Panc1 (cell line): ENCODE results near the gene TDRD7. TPM values are rescaled to one million over a fixed set of nuclear protein-coding genes. Genes with fewer than 3 reads are reported as not detected.

Experiments used
- ATAC-seq: fragments of 200-7000 bp; cut with Tn5 transposase; 2 replicates; pipeline ENCODE4 v1.9.1; 2020; ENCODE audit warnings: mild to moderate bottlenecking, moderate library complexity
- BruUV-seq: library from RNA; stranded (reverse); fragments of 400-500 nt; replicated peaks from 2 replicates; lab custom pipeline; 2021; lab: Mats Ljungman, UMichigan
- CTCF ChIA-PET: fragments of 300-600 bp; sonication (Branson Sonifier 250); formaldehyde crosslinking; loops from one replicate; lab custom pipeline; 2022; ENCODE audit warnings: antibody characterized with exemption; lab: Charles Lee
- POLR2A ChIA-PET: fragments of 300-600 bp; sonication (Branson Sonifier 250); formaldehyde crosslinking; loops from one replicate; lab custom pipeline; 2022; ENCODE audit warnings: antibody characterized with exemption; lab: Charles Lee
- DNase-seq: peaks from one replicate; pipeline ENCODE4 v3.0.0-alpha.2; 2010; ENCODE audit warnings: low read depth, low spot score
- H3K27ac ChIP-seq: 2 replicates; pipeline ENCODE4 v1.5.1; 2011; ENCODE audit warnings: mild to moderate bottlenecking, low read length, inconsistent platforms
- H3K27me3 ChIP-seq: fragments of 200-500 bp; sonication (Bioruptor generic); 2 replicates; pipeline ENCODE4 v1.6.0; 2014; ENCODE audit warnings: low read length, inconsistent platforms; ENCODE audit not compliant: control insufficient read depth, insufficient read depth
- H3K36me3 ChIP-seq: fragments of 200-500 bp; sonication (Bioruptor generic); 2 replicates; pipeline ENCODE4 v1.5.1; 2014; ENCODE audit warnings: inconsistent platforms, mild to moderate bottlenecking, low read length, moderate library complexity; ENCODE audit not compliant: control insufficient read depth, insufficient read depth
- H3K4me1 ChIP-seq: 2 replicates; pipeline ENCODE4 v1.5.1; 2011; ENCODE audit warnings: inconsistent platforms, mild to moderate bottlenecking, low read length, moderate library complexity; ENCODE audit not compliant: control insufficient read depth, insufficient read depth
- H3K4me3 ChIP-seq, 2 experiments: 2 replicates each; pipeline ENCODE4 v1.5.1; 2011 to 2012; ENCODE audit warnings: low read depth in 2 of 2, low read length in 2 of 2, mild to moderate bottlenecking in 2 of 2, inconsistent platforms in 1 of 2, moderate library complexity in 1 of 2
- H3K9me3 ChIP-seq: fragments of 200-500 bp; sonication (Bioruptor generic); 2 replicates; pipeline ENCODE4 v1.5.1; 2014; ENCODE audit warnings: low read depth, mild to moderate bottlenecking, inconsistent platforms, low read length, moderate library complexity; ENCODE audit not compliant: control insufficient read depth, insufficient read depth
- POLR2AphosphoS5 ChIP-seq: IDR thresholded peaks from 2 replicates; pipeline ENCODE4 v1.6.1; 2012; ENCODE audit warnings: mild to moderate bottlenecking, low read depth, low read length, moderate library complexity
- REST ChIP-seq, 2 experiments: IDR thresholded peaks; 2 replicates each; pipeline ENCODE4 v1.6.1; 2011 to 2012; ENCODE audit warnings: low read depth in 2 of 2, control low read depth in 1 of 2, low read length in 1 of 2, mild to moderate bottlenecking in 1 of 2, moderate library complexity in 1 of 2; ENCODE audit not compliant: insufficient read depth in 1 of 2
- SIN3A ChIP-seq: IDR thresholded peaks from 2 replicates; pipeline ENCODE4 v1.6.1; 2012; ENCODE audit warnings: low read depth, mild to moderate bottlenecking, low read length, moderate library complexity, borderline replicate concordance; ENCODE audit not compliant: insufficient read depth
- TCF7L2 ChIP-seq: IDR thresholded peaks from 2 replicates; pipeline ENCODE4 v1.6.1; 2011; ENCODE audit warnings: mild to moderate bottlenecking, low read depth, low read length, inconsistent platforms
- in situ Hi-C: cut with HindIII; loops from 2 replicates; pipeline ENCODE4 v1.10.0; 2016; ENCODE audit warnings: low sequenced_read_pairs, low pct_unique_long_range_greater_than_20kb
- intact Hi-C: fragments of 100-400 bp; cut with micrococcal nuclease; formaldehyde crosslinking; loops from one replicate; pipeline ENCODE4 v1.10.0; 2022; ENCODE audit not compliant: unreplicated experiment
- total RNA-seq: library from RNA; stranded (reverse); gene quantifications from one replicate; pipeline ENCODE4 v1.2.1, GENCODE V29; 2021; ENCODE audit not compliant: unreplicated experiment
- TF ChIP-seq, protein P1 (sequence below): fragments of 450-650 bp; IDR thresholded peaks from 2 replicates; pipeline ENCODE4 v1.5.1; 2017; ENCODE audit warnings: mild to moderate bottlenecking

TDRD7 gene
- total RNA-seq, 1 experiment from 2014 or later, result 10.6 TPM

- peak; percentile 76 for ATAC-seq
- POLR2A ChIA-PET, result no interaction called here
- intact Hi-C loops (no loop called here), in situ Hi-C loops (no loop called here)
- Histone ChIP-seq H3K36me3 (no peaks in the 10 kb centered on the region), H3K9me3 (no peaks in the 10 kb centered on the region), H3K27ac (no peak overlapping the region), H3K4me3 (no peak overlapping the region), H3K4me1 (peaks cover 9% of the 10 kb centered on the region; the same call in 1 of the 2 replicates), H3K27me3 (no peaks in the 10 kb centered on the region)
- no TSS peak for BruUV-seq
- TF ChIP-seq SIN3A (no peak), REST (IDR thresholded peaks at IDR 0.05; ENCODE audit: insufficient read depth in 1 of 2, low read depth in 2 of 2, low read length in 1 of 2) (no peak), TCF7L2 (no peak), POLR2AphosphoS5 (no peak)
- TF ChIP-seq, protein P1, sequence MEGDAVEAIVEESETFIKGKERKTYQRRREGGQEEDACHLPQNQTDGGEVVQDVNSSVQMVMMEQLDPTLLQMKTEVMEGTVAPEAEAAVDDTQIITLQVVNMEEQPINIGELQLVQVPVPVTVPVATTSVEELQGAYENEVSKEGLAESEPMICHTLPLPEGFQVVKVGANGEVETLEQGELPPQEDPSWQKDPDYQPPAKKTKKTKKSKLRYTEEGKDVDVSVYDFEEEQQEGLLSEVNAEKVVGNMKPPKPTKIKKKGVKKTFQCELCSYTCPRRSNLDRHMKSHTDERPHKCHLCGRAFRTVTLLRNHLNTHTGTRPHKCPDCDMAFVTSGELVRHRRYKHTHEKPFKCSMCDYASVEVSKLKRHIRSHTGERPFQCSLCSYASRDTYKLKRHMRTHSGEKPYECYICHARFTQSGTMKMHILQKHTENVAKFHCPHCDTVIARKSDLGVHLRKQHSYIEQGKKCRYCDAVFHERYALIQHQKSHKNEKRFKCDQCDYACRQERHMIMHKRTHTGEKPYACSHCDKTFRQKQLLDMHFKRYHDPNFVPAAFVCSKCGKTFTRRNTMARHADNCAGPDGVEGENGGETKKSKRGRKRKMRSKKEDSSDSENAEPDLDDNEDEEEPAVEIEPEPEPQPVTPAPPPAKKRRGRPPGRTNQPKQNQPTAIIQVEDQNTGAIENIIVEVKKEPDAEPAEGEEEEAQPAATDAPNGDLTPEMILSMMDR, result no peak
- no peak for DNase-seq
- CTCF ChIA-PET, result no interaction called here
These were observed 99.9 kb downstream of the TDRD7 start for GRCh38 chr9:97511655-97512427.

DNA sequence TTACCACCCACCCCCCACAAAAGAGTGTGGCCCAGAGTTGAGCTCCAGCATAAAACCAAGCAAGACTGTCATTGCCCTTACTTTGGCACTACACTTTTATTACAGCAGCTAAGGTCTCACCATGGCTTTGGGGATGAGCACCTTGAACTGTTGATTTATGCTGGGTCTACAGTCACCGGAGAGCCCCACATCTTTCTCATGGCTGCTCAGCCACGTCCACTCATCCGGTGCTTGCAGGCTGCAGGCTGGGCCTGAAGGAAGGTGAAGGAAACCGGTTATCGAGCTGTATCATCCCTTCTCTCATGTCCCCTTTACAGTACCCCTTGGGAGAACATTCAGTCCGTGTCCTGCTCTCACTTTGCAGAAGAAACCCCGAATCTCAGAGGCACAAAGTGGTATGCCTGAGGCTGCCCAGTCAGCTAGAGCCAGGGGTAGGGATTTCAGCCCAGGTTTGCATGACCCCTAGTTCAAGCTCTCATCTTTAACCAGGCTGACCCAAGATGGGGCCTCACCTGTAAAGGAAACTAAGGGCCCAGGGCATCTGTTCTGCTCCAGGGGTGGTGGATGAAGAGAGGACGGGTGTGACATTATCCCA, 101.2 kb downstream of the TDRD7 start:
- Histone ChIP-seq H3K4me1 (peaks cover 9% of the 10 kb centered on the region; the same call in 1 of the 2 replicates), H3K27ac (no peak overlapping the region)
- CTCF ChIA-PET, result interaction anchor here (0.6 kb wide), 1 partner anchor 641 kb away, joined by 4 read pairs; no protein-coding TSS in a partner anchor

More for the DNA sequence above, 101.2 kb downstream of the TDRD7 start:
- no peak for DNase-seq
- Histone ChIP-seq H3K4me3 (no peak overlapping the region), H3K9me3 (no peaks in the 10 kb centered on the region), H3K36me3 (no peaks in the 10 kb centered on the region), H3K27me3 (no peaks in the 10 kb centered on the region)
- in situ Hi-C loops (no loop called here), intact Hi-C loops (no loop called here)
- ATAC-seq, result no peak
- POLR2A ChIA-PET, result no interaction called here
- TF ChIP-seq TCF7L2, result no peak
- TF ChIP-seq, protein P1, result no peak
- no peak for TF ChIP-seq POLR2AphosphoS5
- TF ChIP-seq REST (IDR thresholded peaks at IDR 0.05; ENCODE audit: insufficient read depth in 1 of 2, low read depth in 2 of 2, low read length in 1 of 2), result no peak
- TF ChIP-seq SIN3A, result no peak
- no TSS peak for BruUV-seq
